CD4-positive, alpha-beta T cell (primary cell): Measurements from ENCODE around the gene BIK. TPM values are rescaled to one million over a fixed set of nuclear protein-coding genes. Genes with fewer than 3 reads are reported as not detected.

Source experiments
- ATAC-seq: fragments of 200-7000 bp; cut with Tn5 transposase; one replicate; pipeline ENCODE4 v1.10.0; 2022; ENCODE audit warnings: mild to moderate bottlenecking; ENCODE audit not compliant: poor library complexity
- CTCF ChIA-PET: fragments of 350-600 bp; sonication (Branson Sonifier 250); formaldehyde crosslinking; loops from one replicate; lab custom pipeline; 2021; ENCODE audit warnings: antibody characterized with exemption, inconsistent platforms; lab: Charles Lee
- POLR2A ChIA-PET: fragments of 350-600 bp; sonication (Branson Sonifier 250); formaldehyde crosslinking; loops from one replicate; lab custom pipeline; 2021; ENCODE audit warnings: antibody characterized with exemption, inconsistent platforms; lab: Charles Lee
- DNase-seq, 14 experiments: peaks; one replicate each; pipeline ENCODE4 v3.0.0-alpha.2; 2013 to 2020; ENCODE audit warnings: mixed read lengths in 2 of 14
- H3K27ac ChIP-seq, 2 donors: one replicate each; pipeline versions ENCODE4 v1.5.1 to v1.7.0; 2013; ENCODE audit warnings: low read length in 2 of 2, low read depth in 1 of 2, mild to moderate bottlenecking in 1 of 2
- H3K27me3 ChIP-seq, 2 experiments: 1 replicate in 1 of 2; 2 replicates in 1 of 2; pipeline versions ENCODE4 v1.6.1 to v1.7.0; 2013; ENCODE audit warnings: low read length in 2 of 2, control low read depth in 1 of 2, mild to moderate bottlenecking in 1 of 2, moderate library complexity in 1 of 2; ENCODE audit not compliant: insufficient read depth in 2 of 2, control insufficient read depth in 1 of 2
- H3K36me3 ChIP-seq: one replicate; pipeline ENCODE4 v1.6.1; 2013; ENCODE audit warnings: low read length, control low read depth; ENCODE audit not compliant: insufficient read depth
- H3K4me1 ChIP-seq: one replicate; pipeline ENCODE4 v1.6.1; 2013; ENCODE audit warnings: low read length, control low read depth; ENCODE audit not compliant: insufficient read depth
- H3K4me3 ChIP-seq: one replicate; pipeline ENCODE4 v1.5.1; 2013; ENCODE audit warnings: mild to moderate bottlenecking, low read length, moderate library complexity
- H3K9me3 ChIP-seq, 2 experiments: 1 replicate in 1 of 2; 2 replicates in 1 of 2; pipeline versions ENCODE4 v1.6.1 to v1.7.0; 2013; ENCODE audit warnings: low read length in 2 of 2, mild to moderate bottlenecking in 2 of 2, control low read depth in 1 of 2, moderate library complexity in 1 of 2; ENCODE audit not compliant: control insufficient read depth in 1 of 2, insufficient read depth in 1 of 2
- H3K27ac Mint-ChIP-seq: one replicate; pipeline ENCODE4 v1.8.0; 2020; ENCODE audit warnings: mixed read lengths
- H3K27me3 Mint-ChIP-seq: one replicate; pipeline ENCODE4 v1.8.0; 2021; ENCODE audit warnings: mixed read lengths
- H3K36me3 Mint-ChIP-seq: one replicate; pipeline ENCODE4 v1.8.0; 2021; ENCODE audit warnings: low read depth, mixed read lengths
- H3K4me1 Mint-ChIP-seq: one replicate; pipeline ENCODE4 v1.8.0; 2021; ENCODE audit warnings: low read depth, mixed read lengths
- H3K4me3 Mint-ChIP-seq: one replicate; pipeline ENCODE4 v1.8.0; 2020; ENCODE audit warnings: mild to moderate bottlenecking, mixed read lengths
- H3K9me3 Mint-ChIP-seq: one replicate; pipeline ENCODE4 v1.8.0; 2020; ENCODE audit warnings: mixed read lengths
- intact Hi-C, 2 experiments: fragments of 100-400 bp; cut with DNase I in 1 of 2; cut with micrococcal nuclease in 1 of 2; formaldehyde crosslinking; loops; one replicate each; pipeline versions ENCODE4 v1.15.1 to v1.9.0; 2023 to 2025; cut with DNase I, micrococcal nuclease
- total RNA-seq, 174 experiments: library from RNA in 2 of 174; stranded (reverse) in 2 of 174; gene quantifications; one replicate each; pipeline ENCODE4 v1.2.3 and lab custom pipeline; 2021 to 2026
- TF ChIP-seq, protein P1 (sequence below): fragments of 200-600 bp; IDR thresholded peaks from one replicate; pipeline ENCODE4 v1.8.0; 2022; ENCODE audit warnings: antibody characterized with exemption, mild to moderate bottlenecking

The BIK gene
- total RNA-seq, 2 experiments from 2014 or later: 1.6 to 2.1 TPM

GRCh38 chr22:43080616-43081015 is 29.9 kb upstream of the BIK start:
- no peaks in the 10 kb centered on the region for H3K9me3 ChIP-seq
- H3K9me3 Mint-ChIP-seq: no peaks in the 10 kb centered on the region
- ChIA-PET CTCF (no interaction called here), POLR2A (no interaction called here)
- no peak for ATAC-seq
- no peaks in the 10 kb centered on the region for H3K4me1 Mint-ChIP-seq
- no peaks in the 10 kb centered on the region for H3K27me3 Mint-ChIP-seq
- H3K4me3 ChIP-seq: no peak overlapping the region
- no peaks in the 10 kb centered on the region for H3K27me3 ChIP-seq
- no peak overlapping the region for H3K27ac Mint-ChIP-seq
- H3K4me3 Mint-ChIP-seq: no peak overlapping the region
- H3K27ac ChIP-seq: no peak overlapping the region
- peaks cover under 1% of the 10 kb centered on the region for H3K36me3 Mint-ChIP-seq
- intact Hi-C loops: no loop called here
- TF ChIP-seq, protein P1, sequence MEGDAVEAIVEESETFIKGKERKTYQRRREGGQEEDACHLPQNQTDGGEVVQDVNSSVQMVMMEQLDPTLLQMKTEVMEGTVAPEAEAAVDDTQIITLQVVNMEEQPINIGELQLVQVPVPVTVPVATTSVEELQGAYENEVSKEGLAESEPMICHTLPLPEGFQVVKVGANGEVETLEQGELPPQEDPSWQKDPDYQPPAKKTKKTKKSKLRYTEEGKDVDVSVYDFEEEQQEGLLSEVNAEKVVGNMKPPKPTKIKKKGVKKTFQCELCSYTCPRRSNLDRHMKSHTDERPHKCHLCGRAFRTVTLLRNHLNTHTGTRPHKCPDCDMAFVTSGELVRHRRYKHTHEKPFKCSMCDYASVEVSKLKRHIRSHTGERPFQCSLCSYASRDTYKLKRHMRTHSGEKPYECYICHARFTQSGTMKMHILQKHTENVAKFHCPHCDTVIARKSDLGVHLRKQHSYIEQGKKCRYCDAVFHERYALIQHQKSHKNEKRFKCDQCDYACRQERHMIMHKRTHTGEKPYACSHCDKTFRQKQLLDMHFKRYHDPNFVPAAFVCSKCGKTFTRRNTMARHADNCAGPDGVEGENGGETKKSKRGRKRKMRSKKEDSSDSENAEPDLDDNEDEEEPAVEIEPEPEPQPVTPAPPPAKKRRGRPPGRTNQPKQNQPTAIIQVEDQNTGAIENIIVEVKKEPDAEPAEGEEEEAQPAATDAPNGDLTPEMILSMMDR: no peak
- peaks cover under 1% of the 10 kb centered on the region for H3K4me1 ChIP-seq
- no peak for DNase-seq
- peaks cover under 1% of the 10 kb centered on the region for H3K36me3 ChIP-seq

DNA sequence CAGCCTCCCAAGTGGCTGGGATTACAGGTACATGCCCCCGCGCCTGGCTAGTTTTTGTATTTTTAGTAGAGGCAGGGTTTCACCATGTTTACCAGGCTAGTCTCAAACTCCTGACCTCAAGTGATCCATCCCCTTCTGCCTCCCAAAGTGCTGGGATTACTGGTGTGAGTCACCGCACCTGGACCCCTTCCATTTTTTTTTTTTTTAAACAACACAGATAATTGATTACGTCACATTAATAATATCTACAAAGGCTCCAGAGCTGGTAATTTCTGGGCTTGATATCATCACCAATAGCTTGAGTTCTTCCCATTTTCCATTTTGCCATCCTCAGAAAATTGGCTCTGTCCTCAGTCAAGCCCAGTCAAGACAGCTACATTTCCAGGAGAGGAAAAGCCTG is 28.6 kb upstream of the BIK start:
- ATAC-seq: no peak
- Mint-ChIP-seq H3K4me1 (peaks cover 8% of the 10 kb centered on the region), H3K36me3 (no peaks in the 10 kb centered on the region), H3K9me3 (no peaks in the 10 kb centered on the region), H3K27ac (no peak overlapping the region), H3K4me3 (no peak overlapping the region), H3K27me3 (no peaks in the 10 kb centered on the region)
- Histone ChIP-seq H3K4me3 (no peak overlapping the region), H3K9me3 (no peaks in the 10 kb centered on the region), H3K4me1 (peaks cover 12% of the 10 kb centered on the region), H3K27me3 (no peaks in the 10 kb centered on the region), H3K36me3 (peaks cover 2% of the 10 kb centered on the region), H3K27ac (no peak overlapping the region)
- TF ChIP-seq, protein P1: no peak
- no peak for DNase-seq
- intact Hi-C loops: no loop called here
- ChIA-PET POLR2A (no interaction called here), CTCF (no interaction called here)

GRCh38 chr22:43085658-43086606 is 24.6 kb upstream of the BIK start:
- Mint-ChIP-seq H3K27me3 (no peaks in the 10 kb centered on the region), H3K4me1 (peaks cover 16% of the 10 kb centered on the region), H3K27ac (peak overlapping the region; percentile 51), H3K4me3 (peak overlapping the region; percentile 56), H3K36me3 (peaks cover 4% of the 10 kb centered on the region), H3K9me3 (no peaks in the 10 kb centered on the region)
- TF ChIP-seq, protein P1: no peak
- Histone ChIP-seq H3K27ac (no peak overlapping the region), H3K9me3 (no peaks in the 10 kb centered on the region), H3K4me1 (peaks cover 31% of the 10 kb centered on the region), H3K36me3 (peaks cover 2% of the 10 kb centered on the region), H3K4me3 (no peak overlapping the region), H3K27me3 (no peaks in the 10 kb centered on the region)
- DNase-seq (peak in 3 of 14 experiments; percentile 21 to 63 (median 43)), ATAC-seq (no peak)
- ChIA-PET POLR2A (no interaction called here), CTCF (no interaction called here)
- intact Hi-C loops: no loop called here
